ENCODE data around the gene RASSF8.

Gene RASSF8

GRCh38 chr12:25996677-25997076, 38.2 kb downstream of the RASSF8 start (continued):
- TF ChIP-seq CSRNP3 (CRISPR knock-in tag; IDR thresholded peaks at IDR 0.05), result no peak

- peak; percentile 45 for ATAC-seq
- TF ChIP-seq ZFP3 (CRISPR knock-in tag; IDR thresholded peaks at IDR 0.05) (no peak), PATZ1 (CRISPR knock-in tag; IDR thresholded peaks at IDR 0.05; ENCODE audit: borderline replicate concordance) (peak; percentile 67; the same call in 1 of the 2 replicates), TSHZ2 (CRISPR knock-in tag; IDR thresholded peaks at IDR 0.05) (no peak), ISL1 (CRISPR knock-in tag; IDR thresholded peaks at IDR 0.05) (peak; percentile 71; the same call in 1 of the 2 replicates), BACH2 (CRISPR knock-in tag; IDR thresholded peaks at IDR 0.05; ENCODE audit: borderline replicate concordance) (no peak), CREB5 (CRISPR knock-in tag; IDR thresholded peaks at IDR 0.05; ENCODE audit: low read depth) (peak; percentile 50; the same call in 1 of the 2 replicates)
Measured at GRCh38 chr12:25997201-25997963, 38.9 kb downstream of the RASSF8 start.

GRCh38 chr12:26000898-26001297, 42.4 kb downstream of the RASSF8 start:
- no peak for ATAC-seq
- TF ChIP-seq ESRRG (CRISPR knock-in tag; IDR thresholded peaks at IDR 0.05) (no peak), CREB5 (CRISPR knock-in tag; IDR thresholded peaks at IDR 0.05; ENCODE audit: low read depth) (no peak), POU6F1 (CRISPR knock-in tag; IDR thresholded peaks at IDR 0.05; ENCODE audit: borderline replicate concordance, low read depth) (no peak), OSR1 (CRISPR knock-in tag; IDR thresholded peaks at IDR 0.05) (no peak), TOX (CRISPR knock-in tag; IDR thresholded peaks at IDR 0.05; ENCODE audit: borderline replicate concordance) (no peak), PPARA (CRISPR knock-in tag; IDR thresholded peaks at IDR 0.05; ENCODE audit: borderline replicate concordance) (no peak), ARNTL (CRISPR knock-in tag; IDR thresholded peaks at IDR 0.05; ENCODE audit: borderline replicate concordance, low read depth) (no peak), CSRNP3 (CRISPR knock-in tag; IDR thresholded peaks at IDR 0.05) (no peak), ISL1 (CRISPR knock-in tag; IDR thresholded peaks at IDR 0.05) (no peak), SNAI2 (CRISPR knock-in tag; IDR thresholded peaks at IDR 0.05) (no peak), ZFP3 (CRISPR knock-in tag; IDR thresholded peaks at IDR 0.05) (no peak), ZFP30 (CRISPR knock-in tag; IDR thresholded peaks at IDR 0.05) (no peak), ZNF8 (CRISPR knock-in tag; IDR thresholded peaks at IDR 0.05) (no peak), CSDC2 (CRISPR knock-in tag; IDR thresholded peaks at IDR 0.05) (no peak), PATZ1 (CRISPR knock-in tag; IDR thresholded peaks at IDR 0.05; ENCODE audit: borderline replicate concordance) (no peak), ZNF70 (CRISPR knock-in tag; IDR thresholded peaks at IDR 0.05) (no peak), TCF4 (CRISPR knock-in tag; IDR thresholded peaks at IDR 0.05; ENCODE audit: borderline replicate concordance) (no peak)

Measured in SK-N-SH treated with all-trans-retinoic acid at 6 μM for 48 hours (cell line).